HT1080 (cell line): Measurements from ENCODE around the gene STAB1. TPM values are rescaled to one million over a fixed set of nuclear protein-coding genes. Genes with fewer than 3 reads are reported as not detected.

Experiments
- DNase-seq: peaks from one replicate; pipeline ENCODE4 v3.0.0-alpha.2; 2015; ENCODE audit warnings: low read depth
- small RNA-seq: library from RNA; depleted of rRNA; stranded (forward); fragments of <200 nt; gene quantifications from one replicate; pipeline ENCODE3, GENCODE V24; 2014
- total RNA-seq: library from RNA; depleted of rRNA; stranded (reverse); fragments of >200 nt; shearing (Covaris generic); gene quantifications from 2 replicates; pipeline ENCODE4 v1.2.3, GENCODE V29; 2014; rRNA removed

STAB1 gene
- total RNA-seq, 1 experiment from 2014 or later: not detected

DNA sequence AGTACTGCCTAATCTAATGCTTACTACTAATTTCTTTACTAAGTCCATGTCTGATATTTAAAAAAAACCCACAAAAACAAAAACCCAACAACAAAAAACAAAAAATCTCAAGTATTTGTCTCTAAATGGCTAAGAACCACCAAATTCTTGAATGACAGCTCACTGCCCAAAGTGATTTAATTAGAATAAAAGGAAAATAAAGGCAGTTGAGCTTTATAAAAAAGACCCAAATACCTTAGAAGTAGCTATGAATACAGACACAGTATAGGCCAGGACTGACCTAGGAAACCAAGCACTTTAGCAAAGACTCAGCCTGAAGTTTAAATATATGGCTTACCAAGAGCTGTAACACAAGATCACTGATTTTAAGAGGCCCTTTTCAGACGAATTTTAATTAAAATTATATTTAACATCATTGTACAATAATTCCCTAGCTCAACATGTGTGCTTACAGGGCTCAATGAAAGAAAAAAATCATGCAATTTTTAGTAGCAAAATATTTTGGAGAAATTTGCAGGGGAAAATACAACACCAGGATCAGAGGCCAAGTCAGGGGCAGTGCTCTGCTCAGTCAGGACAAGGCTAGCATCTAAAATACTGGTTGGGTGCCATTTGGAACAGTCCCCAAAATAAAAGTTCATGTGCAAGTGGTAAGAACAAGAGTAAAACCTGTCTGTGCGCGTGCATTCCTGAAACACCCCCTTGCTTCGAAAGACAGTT lies 66.0 kb downstream of the STAB1 start:
- DNase-seq: no peak

GRCh38 chr3:52563984-52564383 lies 68.8 kb downstream of the STAB1 start:
- no peak for DNase-seq

DNA sequence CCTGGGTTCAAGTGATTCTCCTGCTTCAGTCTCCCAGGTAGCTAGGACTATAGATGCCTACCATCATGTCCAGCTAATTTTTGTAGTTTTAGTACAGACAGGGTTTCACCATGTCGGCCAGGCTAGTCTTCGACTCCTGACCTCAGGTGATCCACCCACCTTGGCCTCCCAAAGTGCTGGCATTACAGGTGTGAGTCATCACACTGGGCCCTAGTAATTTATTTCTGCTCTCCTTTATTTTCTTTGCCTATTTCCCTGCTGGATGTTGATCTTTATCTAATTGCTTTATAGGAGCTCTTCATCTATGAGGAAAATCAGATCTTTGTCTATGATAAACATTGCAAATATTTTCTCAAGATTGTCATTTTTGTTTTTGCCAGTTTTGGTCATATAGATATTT lies 72.9 kb downstream of the STAB1 start:
- DNase-seq: no peak

DNA sequence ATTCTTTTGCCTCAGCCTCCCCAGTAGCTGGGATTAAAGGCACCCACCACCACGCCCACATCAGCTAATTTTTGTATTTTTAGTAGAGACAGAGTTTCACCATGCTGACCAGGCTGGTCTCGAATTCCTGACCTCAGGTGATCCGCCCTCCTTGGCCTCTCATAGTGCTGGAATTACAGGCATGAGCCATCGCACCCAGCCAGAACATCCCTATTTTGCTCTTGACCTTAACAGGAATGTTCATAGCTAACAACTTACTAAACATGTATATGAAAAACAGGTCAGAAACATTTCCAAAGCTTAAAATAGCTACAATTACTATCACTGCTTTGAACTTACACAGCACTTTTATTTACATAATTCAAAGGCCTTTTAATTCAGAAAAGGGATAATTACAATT lies 74.9 kb downstream of the STAB1 start:
- DNase-seq: no peak

GRCh38 chr3:52572221-52572620 lies 77.1 kb downstream of the STAB1 start:
- no peak for DNase-seq

Small RNA genes lying within 50 kb of the gene (small RNA-seq; reads per million reads assigned to genes)
- gene RNU6-856P (not detected), gene RNU6ATAC16P (not detected)

Other genes starting within 250 kb of the STAB1 start
- 1.5 and 1.8 TPM in 2 replicates for gene PPM1M, start 249.6 kb upstream of the STAB1 start, total RNA-seq
- 67.2 and 72.9 TPM in 2 replicates for gene WDR82, start 216.7 kb upstream of the STAB1 start, total RNA-seq
- gene GLYCTK, start 207.5 kb upstream of the STAB1 start, total RNA-seq: 19.1 and 26.5 TPM in 2 replicates
- 0.10 TPM in 2 replicates for gene DNAH1, start 179.0 kb upstream of the STAB1 start, total RNA-seq
- gene BAP1, start 85.3 kb upstream of the STAB1 start, total RNA-seq: 90.4 and 103 TPM in 2 replicates
- gene PHF7, start 84.7 kb upstream of the STAB1 start, total RNA-seq: 6.0 and 6.3 TPM in 2 replicates
- 0.43 and 0.53 TPM in 2 replicates for gene SEMA3G, start 50.2 kb upstream of the STAB1 start, total RNA-seq
- 0.13 TPM in 1 of 2 replicates, not detected in the other for gene TNNC1, start 41.3 kb upstream of the STAB1 start, total RNA-seq
- gene NISCH, start 39.7 kb upstream of the STAB1 start, total RNA-seq: 19.1 and 21.0 TPM in 2 replicates
- gene NT5DC2, start 38.5 kb downstream of the STAB1 start, total RNA-seq: 94.1 and 122 TPM in 2 replicates
- gene UQCC5, start 41.3 kb downstream of the STAB1 start, total RNA-seq: 10.5 and 18.4 TPM in 2 replicates
- 33.9 and 40.8 TPM in 2 replicates for gene PBRM1, start 190.6 kb downstream of the STAB1 start, total RNA-seq
- 138 and 161 TPM in 2 replicates for gene GNL3, start 190.7 kb downstream of the STAB1 start, total RNA-seq
- 55.2 and 62.3 TPM in 2 replicates for gene GLT8D1, start 210.5 kb downstream of the STAB1 start, total RNA-seq
- gene SPCS1, start 210.8 kb downstream of the STAB1 start, total RNA-seq: 142 and 208 TPM in 2 replicates